ENCODE data around the gene TLCD2. TPM values are rescaled to one million over a fixed set of nuclear protein-coding genes. Genes with fewer than 3 reads are reported as not detected.
"Not testable (repeated sequence)": the region's sequence is repeated elsewhere in the genome, so short reads cannot be mapped to it uniquely, and the experiment has no call there.

TLCD2 gene
- total RNA-seq, 2 experiments from 2014 or later: 0.20 to 0.30 TPM

- H3K4me3 Mint-ChIP-seq: no peak overlapping the region
- POLR2A ChIA-PET: no interaction called here
- H3K9me3 Mint-ChIP-seq: no peaks in the 10 kb centered on the region
- no peak for ATAC-seq (ENCODE audit: low read depth)
- DNase-seq: no peak
- no peaks in the 10 kb centered on the region for H3K27me3 Mint-ChIP-seq
- no peaks in the 10 kb centered on the region for H3K4me1 Mint-ChIP-seq
- H3K36me3 Mint-ChIP-seq: no peaks in the 10 kb centered on the region
- no peak overlapping the region for H3K27ac Mint-ChIP-seq
These were observed 34.7 kb upstream of the TLCD2 start for GRCh38 chr17:1744551-1745512.

- POLR2A ChIA-PET: no interaction called here
- DNase-seq (no peak), ATAC-seq (ENCODE audit: low read depth) (no peak)
- no peak overlapping the region for H3K27ac Mint-ChIP-seq
- no peaks in the 10 kb centered on the region for H3K9me3 Mint-ChIP-seq
- no peaks in the 10 kb centered on the region for H3K4me1 Mint-ChIP-seq
- no peak overlapping the region for H3K4me3 Mint-ChIP-seq
- H3K27me3 Mint-ChIP-seq: no peaks in the 10 kb centered on the region
- peaks cover under 1% of the 10 kb centered on the region for H3K36me3 Mint-ChIP-seq
These were observed 32.9 kb upstream of the TLCD2 start for GRCh38 chr17:1743088-1743439.

GRCh38 chr17:1742371-1743087 lies 32.4 kb upstream of the TLCD2 start, which contains the start of gene SERPINF2:
Gene SERPINF2 (plus strand): TSS chr17:1742871. CDS start chr17:1744996, 2,125 bp downstream.
- POLR2A ChIA-PET: no interaction called here
- Mint-ChIP-seq H3K27ac (no peak within 1 kb of the TSS), H3K4me3 (no peak within 1 kb of the TSS), H3K9me3 (no peaks in the 10 kb centered on the region), H3K4me1 (no peaks in the 10 kb centered on the region), H3K36me3 (peaks cover 2% of the 10 kb centered on the region), H3K27me3 (no peaks in the 10 kb centered on the region)
- ATAC-seq (ENCODE audit: low read depth): no peak
- DNase-seq: no peak

GRCh38 chr17:1741899-1742298 lies 31.7 kb upstream of the TLCD2 start:
- H3K4me1 Mint-ChIP-seq, H3K27ac Mint-ChIP-seq: not testable (repeated sequence)

GRCh38 chr17:1737531-1738291 lies 27.5 kb upstream of the TLCD2 start:
- H3K27me3 Mint-ChIP-seq: no peaks in the 10 kb centered on the region
- no peak overlapping the region for H3K4me3 Mint-ChIP-seq
- H3K36me3 Mint-ChIP-seq: peaks cover 5% of the 10 kb centered on the region
- ATAC-seq (ENCODE audit: low read depth): no peak
- H3K27ac Mint-ChIP-seq: peak overlapping the region; percentile 58
- peaks cover 5% of the 10 kb centered on the region for H3K4me1 Mint-ChIP-seq
- DNase-seq: no peak
- H3K9me3 Mint-ChIP-seq: no peaks in the 10 kb centered on the region
- POLR2A ChIA-PET: interaction anchor here (0.9 kb wide), 1 partner anchor 16 kb away, joined by 4 read pairs; no protein-coding TSS in a partner anchor

More at GRCh38 chr17:1741899-1742298, 31.7 kb upstream of the TLCD2 start:
- H3K36me3 Mint-ChIP-seq; POLR2A ChIA-PET; DNase-seq; H3K4me3 Mint-ChIP-seq; ATAC-seq (ENCODE audit: low read depth); H3K9me3 Mint-ChIP-seq; H3K27me3 Mint-ChIP-seq: not testable (repeated sequence)

GRCh38 chr17:1736348-1737281 lies 26.4 kb upstream of the TLCD2 start:
- POLR2A ChIA-PET: no interaction called here
- no peak for ATAC-seq (ENCODE audit: low read depth)
- Mint-ChIP-seq H3K36me3 (peaks cover 5% of the 10 kb centered on the region), H3K4me1 (peaks cover 5% of the 10 kb centered on the region), H3K27ac (peak overlapping the region; percentile 34), H3K4me3 (no peak overlapping the region), H3K27me3 (no peaks in the 10 kb centered on the region), H3K9me3 (no peaks in the 10 kb centered on the region)
- DNase-seq: no peak

- POLR2A ChIA-PET: no interaction called here
- Mint-ChIP-seq H3K36me3 (peaks cover 5% of the 10 kb centered on the region), H3K9me3 (no peaks in the 10 kb centered on the region), H3K27ac (no peak overlapping the region), H3K27me3 (no peaks in the 10 kb centered on the region), H3K4me3 (no peak overlapping the region), H3K4me1 (peaks cover 5% of the 10 kb centered on the region)
- ATAC-seq (ENCODE audit: low read depth) (no peak), DNase-seq (no peak)
These were observed 25.7 kb upstream of the TLCD2 start for GRCh38 chr17:1735834-1736347.

- DNase-seq (no peak), ATAC-seq (ENCODE audit: low read depth) (no peak)
- Mint-ChIP-seq H3K27ac (no peak overlapping the region), H3K4me1 (peaks cover 5% of the 10 kb centered on the region), H3K4me3 (no peak overlapping the region), H3K36me3 (peaks cover 5% of the 10 kb centered on the region), H3K27me3 (no peaks in the 10 kb centered on the region), H3K9me3 (no peaks in the 10 kb centered on the region)
- POLR2A ChIA-PET: no interaction called here
These were observed 25.2 kb upstream of the TLCD2 start for GRCh38 chr17:1735418-1735817.

- POLR2A ChIA-PET: interaction anchor here (0.6 kb wide), 1 partner anchor 25 kb away, joined by 5 read pairs; no protein-coding TSS in a partner anchor
- Mint-ChIP-seq H3K27me3 (no peaks in the 10 kb centered on the region), H3K27ac (no peak overlapping the region), H3K9me3 (no peaks in the 10 kb centered on the region), H3K36me3 (peaks cover 10% of the 10 kb centered on the region), H3K4me1 (peaks cover 8% of the 10 kb centered on the region), H3K4me3 (no peak overlapping the region)
- DNase-seq (no peak), ATAC-seq (ENCODE audit: low read depth) (no peak)
These were observed 23.6 kb upstream of the TLCD2 start for GRCh38 chr17:1733759-1734158.

- Mint-ChIP-seq H3K36me3 (peaks cover 13% of the 10 kb centered on the region), H3K4me3 (no peak overlapping the region), H3K27me3 (no peaks in the 10 kb centered on the region), H3K27ac (no peak overlapping the region), H3K4me1 (peaks cover 13% of the 10 kb centered on the region), H3K9me3 (no peaks in the 10 kb centered on the region)
- POLR2A ChIA-PET: interaction anchor here (1.8 kb wide), 1 partner anchor 16 kb away, joined by 5 read pairs; no protein-coding TSS in a partner anchor
- ATAC-seq (ENCODE audit: low read depth) (no peak), DNase-seq (no peak)
These were observed 22.7 kb upstream of the TLCD2 start for GRCh38 chr17:1732833-1733321.

GRCh38 chr17:1732241-1732832 lies 22.2 kb upstream of the TLCD2 start:
- DNase-seq: no peak
- Mint-ChIP-seq H3K4me1 (peaks cover 13% of the 10 kb centered on the region), H3K9me3 (no peaks in the 10 kb centered on the region), H3K27ac (no peak overlapping the region), H3K4me3 (no peak overlapping the region), H3K36me3 (peaks cover 13% of the 10 kb centered on the region), H3K27me3 (no peaks in the 10 kb centered on the region)
- POLR2A ChIA-PET: interaction anchor here (1.8 kb wide), 1 partner anchor 16 kb away, joined by 5 read pairs; no protein-coding TSS in a partner anchor
- ATAC-seq (ENCODE audit: low read depth): no peak

- no peaks in the 10 kb centered on the region for H3K27me3 Mint-ChIP-seq
- POLR2A ChIA-PET: interaction anchor here (0.5 kb wide), 1 partner anchor 300 kb away, joined by 3 read pairs; no protein-coding TSS in a partner anchor
- H3K27ac Mint-ChIP-seq: no peak overlapping the region
- H3K9me3 Mint-ChIP-seq: no peaks in the 10 kb centered on the region
- peaks cover 13% of the 10 kb centered on the region for H3K4me1 Mint-ChIP-seq
- H3K4me3 Mint-ChIP-seq: no peak overlapping the region
- no peak for ATAC-seq (ENCODE audit: low read depth)
- H3K36me3 Mint-ChIP-seq: peaks cover 9% of the 10 kb centered on the region
- DNase-seq: no peak
These were observed 21.0 kb upstream of the TLCD2 start for GRCh38 chr17:1731194-1731506.

Measured in activated naive CD8-positive, alpha-beta T cell treated with anti-CD3 and anti-CD28 coated beads, Interleukin-2, amount 10 ng/mL, durations not matched to agents 7 days and 5 days (primary cell).